Duodenal mucosa (tissue), 2 donors: Measurements from ENCODE around the gene CDC20.
"Not testable (repeated sequence)": the region's sequence is repeated elsewhere in the genome, so short reads cannot be mapped to it uniquely, and the experiment has no call there.

Experiments used
- H3K27ac ChIP-seq: one replicate; pipeline ENCODE4 v1.7.0; 2013; ENCODE audit warnings: low read depth, low read length
- H3K27me3 ChIP-seq, 2 donors: one replicate each; pipeline ENCODE4 v1.7.0; 2013; ENCODE audit warnings: low read length in 2 of 2, control low read depth in 1 of 2; ENCODE audit not compliant: insufficient read depth in 2 of 2, control insufficient read depth in 1 of 2
- H3K36me3 ChIP-seq, 2 donors: one replicate each; pipeline ENCODE4 v1.7.0; 2013; ENCODE audit warnings: low read length in 2 of 2, control low read depth in 1 of 2; ENCODE audit not compliant: insufficient read depth in 2 of 2, control insufficient read depth in 1 of 2
- H3K4me1 ChIP-seq, 2 donors: one replicate each; pipeline ENCODE4 v1.7.0; 2013; ENCODE audit warnings: low read length in 2 of 2, control low read depth in 1 of 2; ENCODE audit not compliant: insufficient read depth in 2 of 2, control insufficient read depth in 1 of 2
- H3K4me3 ChIP-seq, 2 donors: one replicate each; pipeline ENCODE4 v1.7.0; 2013; ENCODE audit warnings: low read length in 2 of 2, low read depth in 1 of 2
- H3K9ac ChIP-seq, 2 donors: one replicate each; pipeline ENCODE4 v1.7.0; 2013; ENCODE audit warnings: low read length in 2 of 2, low read depth in 1 of 2
- H3K9me3 ChIP-seq, 2 donors: one replicate each; pipeline ENCODE4 v1.7.0; 2013; ENCODE audit warnings: low read length in 2 of 2, control low read depth in 1 of 2; ENCODE audit not compliant: control insufficient read depth in 1 of 2

CDC20 gene

DNA sequence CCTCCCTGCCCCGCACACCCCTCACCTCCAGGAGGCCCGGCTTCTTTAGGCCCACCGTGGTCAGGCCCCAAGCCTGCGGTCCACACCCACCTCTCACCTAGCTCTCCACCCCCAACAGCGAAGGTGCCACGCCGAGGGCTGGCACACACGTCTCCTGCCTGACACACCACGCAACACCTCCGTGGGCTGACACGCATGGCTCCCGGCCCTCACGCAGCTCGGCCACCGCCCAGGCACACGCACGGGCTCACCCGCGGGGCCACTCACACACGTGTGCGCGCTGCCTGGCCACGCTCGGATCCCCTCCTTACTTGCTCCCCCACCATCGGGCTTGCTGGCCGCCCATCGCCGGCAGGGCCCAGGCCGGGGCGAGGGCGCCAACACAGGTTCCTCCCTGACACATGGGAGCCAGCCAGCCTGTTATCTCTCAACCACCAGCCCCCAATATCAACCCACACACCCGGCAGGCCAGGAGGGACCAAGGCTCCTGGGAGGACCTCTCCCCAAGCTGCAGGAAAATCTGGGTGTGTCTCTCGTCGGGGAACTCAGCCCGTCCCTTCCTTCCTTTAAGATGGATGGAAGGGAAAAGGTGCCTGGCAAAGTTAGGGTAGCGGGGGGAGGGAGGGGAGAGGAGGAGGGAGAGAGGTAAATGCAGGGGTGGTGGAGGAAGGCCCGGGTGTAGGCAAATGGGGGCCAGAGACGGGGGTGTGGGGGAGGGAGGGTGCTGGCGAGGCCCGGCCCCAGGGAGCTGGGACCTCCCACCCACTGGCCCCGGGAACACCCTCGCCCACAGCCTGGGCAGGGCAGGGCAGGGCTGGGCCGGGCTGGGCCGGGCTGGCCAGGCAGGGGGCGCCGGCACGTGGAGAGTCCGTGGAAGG lies 8.5 kb downstream of the CDC20 start:
- H3K9me3 ChIP-seq = no peaks in the 10 kb centered on the region
- no peaks in the 10 kb centered on the region for H3K27me3 ChIP-seq
- H3K36me3 ChIP-seq = peaks cover 20 to 33% of the 10 kb centered on the region in 2 donors
- H3K4me1 ChIP-seq = peaks cover 36 to 42% of the 10 kb centered on the region in 2 donors
- peak overlapping the region; percentile 96 to 99 for H3K9ac ChIP-seq
- peak overlapping the region; percentile 94 for H3K27ac ChIP-seq
- H3K4me3 ChIP-seq = peak overlapping the region; percentile 90 to 92

- peak within 1 kb of the TSS; percentile 94 for H3K27ac ChIP-seq
- peak within 1 kb of the TSS; percentile 90 to 92 for H3K4me3 ChIP-seq
- no peaks in the 10 kb centered on the region for H3K9me3 ChIP-seq
- H3K4me1 ChIP-seq = peaks cover 37 to 42% of the 10 kb centered on the region in 2 donors
- peaks cover 20 to 25% of the 10 kb centered on the region in 2 donors for H3K36me3 ChIP-seq
- no peaks in the 10 kb centered on the region for H3K27me3 ChIP-seq
- peak within 1 kb of the TSS; percentile 96 to 99 for H3K9ac ChIP-seq
Measured at GRCh38 chr1:43367904-43368645, 9.3 kb downstream of the CDC20 start, which contains the start of gene ELOVL1. Gene ELOVL1 (minus strand): TSS chr1:43368011. CDS start chr1:43365609, 2,402 bp downstream.

DNA sequence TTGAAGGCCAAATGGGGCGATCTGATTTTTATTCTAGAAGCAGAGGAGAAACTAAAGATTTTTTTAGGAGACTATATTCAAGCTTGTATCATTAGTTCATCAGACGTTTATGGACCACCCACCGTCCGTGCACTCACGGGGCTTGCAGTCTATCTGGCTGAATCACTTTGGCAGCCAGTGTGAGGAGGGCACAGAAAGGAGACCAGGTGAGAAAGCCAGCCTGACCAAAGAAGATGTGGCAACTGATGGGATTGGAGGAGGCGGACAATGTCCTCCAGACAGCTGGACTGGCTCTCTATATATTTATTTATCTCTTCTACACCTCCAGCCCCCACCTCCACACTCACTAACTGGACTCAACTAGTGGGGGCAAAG lies 9.9 kb downstream of the CDC20 start:
- H3K4me1 ChIP-seq = peaks cover 37 to 41% of the 10 kb centered on the region in 2 donors
- peak overlapping the region; percentile 74 to 89 for H3K9ac ChIP-seq
- H3K4me3 ChIP-seq = peak overlapping the region; percentile 67 to 79

GRCh38 chr1:43369779-43370178 lies 11.0 kb downstream of the CDC20 start:
- H3K9ac ChIP-seq, H3K4me3 ChIP-seq, H3K9me3 ChIP-seq, H3K36me3 ChIP-seq, H3K27me3 ChIP-seq, H3K27ac ChIP-seq: not testable (repeated sequence)
- H3K4me1 ChIP-seq = peaks cover 34% of the 10 kb centered on the region in 2 donors

More for the DNA sequence above, 9.9 kb downstream of the CDC20 start:
- Histone ChIP-seq H3K27me3 (no peaks in the 10 kb centered on the region), H3K36me3 (peaks cover 17 to 19% of the 10 kb centered on the region in 2 donors), H3K9me3 (no peaks in the 10 kb centered on the region), H3K27ac (peak overlapping the region; percentile 87)

DNA sequence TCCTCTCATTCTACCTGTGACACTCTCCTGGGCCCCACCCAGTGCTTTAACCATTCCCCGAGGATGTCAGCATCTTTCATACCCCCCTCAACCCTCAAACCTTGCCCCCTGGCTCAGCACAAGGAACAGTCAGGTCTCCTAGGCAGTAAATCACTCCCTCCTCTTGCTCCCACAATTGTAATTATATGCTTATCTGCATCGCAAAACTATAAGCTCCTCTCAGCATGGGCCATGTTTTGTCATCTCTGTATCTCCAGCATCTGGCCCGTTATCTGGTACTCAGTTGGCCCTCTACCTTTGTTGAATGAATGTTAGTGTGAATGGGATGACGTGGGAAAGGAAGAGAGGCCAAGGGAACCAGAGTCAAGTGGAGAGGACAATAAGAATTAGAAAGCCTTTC lies 11.8 kb downstream of the CDC20 start:
- no peaks in the 10 kb centered on the region for H3K27me3 ChIP-seq
- no peak overlapping the region for H3K4me3 ChIP-seq
- no peak overlapping the region for H3K27ac ChIP-seq
- H3K9ac ChIP-seq = no peak overlapping the region
- H3K4me1 ChIP-seq = peaks cover 30% of the 10 kb centered on the region in 2 donors
- peaks cover 0 to under 1% of the 10 kb centered on the region in 2 donors for H3K36me3 ChIP-seq
- no peaks in the 10 kb centered on the region for H3K9me3 ChIP-seq

- H3K9ac ChIP-seq = no peak overlapping the region
- H3K4me3 ChIP-seq = no peak overlapping the region
- H3K27ac ChIP-seq = no peak overlapping the region
Measured at GRCh38 chr1:43372172-43372571, 13.4 kb downstream of the CDC20 start.

GRCh38 chr1:43373066-43373940 lies 14.5 kb downstream of the CDC20 start:
- no peak overlapping the region for H3K9ac ChIP-seq
- no peaks in the 10 kb centered on the region for H3K27me3 ChIP-seq
- no peaks in the 10 kb centered on the region for H3K9me3 ChIP-seq
- H3K4me1 ChIP-seq = peaks cover 15 to 16% of the 10 kb centered on the region in 2 donors
- H3K4me3 ChIP-seq = no peak overlapping the region
- H3K36me3 ChIP-seq = peaks cover 0 to 3% of the 10 kb centered on the region in 2 donors
- H3K27ac ChIP-seq = no peak overlapping the region

More at GRCh38 chr1:43372172-43372571, 13.4 kb downstream of the CDC20 start:
- Histone ChIP-seq H3K27me3 (no peaks in the 10 kb centered on the region), H3K4me1 (peaks cover 16 to 17% of the 10 kb centered on the region in 2 donors), H3K9me3 (no peaks in the 10 kb centered on the region), H3K36me3 (peaks cover 0 to 3% of the 10 kb centered on the region in 2 donors)

DNA sequence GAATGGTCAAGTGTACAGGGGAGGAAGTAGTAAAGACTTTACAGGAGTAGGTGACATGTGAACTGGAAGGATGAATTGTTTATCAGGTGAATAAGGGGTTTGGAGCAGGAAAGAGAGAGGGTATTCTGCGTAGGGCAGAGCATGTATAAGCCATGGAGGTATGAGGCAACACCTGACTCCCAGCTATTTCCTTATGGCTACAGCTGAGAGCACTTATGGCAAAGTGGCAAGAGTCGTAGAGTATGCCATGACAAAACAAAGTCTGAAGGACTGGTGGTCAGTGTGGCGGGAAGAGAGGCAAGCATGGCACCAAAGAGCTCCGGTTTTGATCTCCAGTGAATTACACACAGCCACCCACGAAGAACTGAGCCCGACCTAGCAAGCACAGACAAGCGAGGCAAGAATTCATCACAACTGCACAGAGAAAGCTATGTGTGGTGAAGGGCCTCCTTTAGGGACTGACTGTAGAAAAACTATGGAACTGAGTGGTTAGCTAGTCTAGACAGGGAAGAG lies 18.0 kb downstream of the CDC20 start:
- Histone ChIP-seq H3K9ac (no peak overlapping the region), H3K4me1 (peaks cover 7 to 11% of the 10 kb centered on the region in 2 donors)

GRCh38 chr1:43377831-43378230 lies 19.1 kb downstream of the CDC20 start:
- Histone ChIP-seq H3K4me1 (peaks cover 18 to 21% of the 10 kb centered on the region in 2 donors), H3K27ac (no peak overlapping the region), H3K4me3 (no peak overlapping the region)

More for the DNA sequence above, 18.0 kb downstream of the CDC20 start:
- H3K4me3 ChIP-seq = no peak overlapping the region
- no peaks in the 10 kb centered on the region for H3K27me3 ChIP-seq
- H3K9me3 ChIP-seq = no peaks in the 10 kb centered on the region
- H3K27ac ChIP-seq = no peak overlapping the region
- H3K36me3 ChIP-seq = peaks cover 0 to 13% of the 10 kb centered on the region in 2 donors

More at GRCh38 chr1:43377831-43378230, 19.1 kb downstream of the CDC20 start:
- Histone ChIP-seq H3K36me3 (peaks cover 2 to 14% of the 10 kb centered on the region in 2 donors), H3K27me3 (no peaks in the 10 kb centered on the region), H3K9ac (no peak overlapping the region), H3K9me3 (no peaks in the 10 kb centered on the region)
